ENCODE data around the gene IMMP2L.
"Not testable (repeated sequence)": the region's sequence is repeated elsewhere in the genome, so short reads cannot be mapped to it uniquely, and the experiment has no call there.

The IMMP2L gene

DNA sequence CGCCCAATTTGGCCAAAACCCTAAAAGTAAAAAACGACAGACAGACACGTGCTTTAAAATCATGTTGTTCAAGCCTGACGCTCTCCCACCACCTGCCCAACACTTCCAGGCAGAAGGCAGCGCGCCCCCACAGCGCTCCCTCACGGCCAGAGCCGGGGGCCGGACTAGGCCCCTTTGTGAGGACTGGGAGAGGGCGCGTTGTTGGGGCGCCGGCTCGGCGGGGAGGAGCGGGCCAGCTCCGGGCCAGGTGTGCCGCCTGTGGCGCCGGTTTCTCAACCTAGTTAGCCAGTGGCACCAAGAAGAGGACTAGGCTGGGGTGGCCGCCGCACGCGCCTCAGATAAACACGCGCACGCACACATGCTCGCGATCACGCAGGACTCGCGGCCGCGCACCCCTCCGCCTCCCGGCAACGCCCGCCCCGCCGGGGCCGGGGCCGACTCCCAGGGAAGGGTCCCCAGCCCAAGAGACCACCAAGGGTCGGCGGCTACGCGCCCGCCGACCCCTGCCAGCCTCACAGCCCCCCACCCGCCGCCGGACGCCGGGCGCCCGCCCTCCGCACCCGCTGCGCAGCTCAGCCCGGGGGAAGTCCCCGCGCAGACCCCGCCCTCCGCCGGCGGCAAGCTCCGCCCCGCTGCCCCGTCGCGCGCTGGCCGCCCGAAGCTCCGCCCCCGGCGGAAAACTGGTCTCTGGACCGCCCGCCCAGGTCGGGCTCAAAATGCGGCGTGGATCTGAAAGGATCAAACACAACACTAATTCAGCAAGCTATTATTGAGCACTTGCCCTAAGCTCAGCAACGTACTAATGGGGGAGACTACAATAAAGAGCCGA is at the start of gene IMMP2L:
TSS of gene IMMP2L (minus strand) at position 589 of the 829 bp plus-strand sequence.
- H3K36me3 ChIP-seq: no peaks in the 10 kb centered on the region
- TF ChIP-seq, protein P1, sequence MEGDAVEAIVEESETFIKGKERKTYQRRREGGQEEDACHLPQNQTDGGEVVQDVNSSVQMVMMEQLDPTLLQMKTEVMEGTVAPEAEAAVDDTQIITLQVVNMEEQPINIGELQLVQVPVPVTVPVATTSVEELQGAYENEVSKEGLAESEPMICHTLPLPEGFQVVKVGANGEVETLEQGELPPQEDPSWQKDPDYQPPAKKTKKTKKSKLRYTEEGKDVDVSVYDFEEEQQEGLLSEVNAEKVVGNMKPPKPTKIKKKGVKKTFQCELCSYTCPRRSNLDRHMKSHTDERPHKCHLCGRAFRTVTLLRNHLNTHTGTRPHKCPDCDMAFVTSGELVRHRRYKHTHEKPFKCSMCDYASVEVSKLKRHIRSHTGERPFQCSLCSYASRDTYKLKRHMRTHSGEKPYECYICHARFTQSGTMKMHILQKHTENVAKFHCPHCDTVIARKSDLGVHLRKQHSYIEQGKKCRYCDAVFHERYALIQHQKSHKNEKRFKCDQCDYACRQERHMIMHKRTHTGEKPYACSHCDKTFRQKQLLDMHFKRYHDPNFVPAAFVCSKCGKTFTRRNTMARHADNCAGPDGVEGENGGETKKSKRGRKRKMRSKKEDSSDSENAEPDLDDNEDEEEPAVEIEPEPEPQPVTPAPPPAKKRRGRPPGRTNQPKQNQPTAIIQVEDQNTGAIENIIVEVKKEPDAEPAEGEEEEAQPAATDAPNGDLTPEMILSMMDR (IDR thresholded peaks at IDR 0.05): no peak

DNA sequence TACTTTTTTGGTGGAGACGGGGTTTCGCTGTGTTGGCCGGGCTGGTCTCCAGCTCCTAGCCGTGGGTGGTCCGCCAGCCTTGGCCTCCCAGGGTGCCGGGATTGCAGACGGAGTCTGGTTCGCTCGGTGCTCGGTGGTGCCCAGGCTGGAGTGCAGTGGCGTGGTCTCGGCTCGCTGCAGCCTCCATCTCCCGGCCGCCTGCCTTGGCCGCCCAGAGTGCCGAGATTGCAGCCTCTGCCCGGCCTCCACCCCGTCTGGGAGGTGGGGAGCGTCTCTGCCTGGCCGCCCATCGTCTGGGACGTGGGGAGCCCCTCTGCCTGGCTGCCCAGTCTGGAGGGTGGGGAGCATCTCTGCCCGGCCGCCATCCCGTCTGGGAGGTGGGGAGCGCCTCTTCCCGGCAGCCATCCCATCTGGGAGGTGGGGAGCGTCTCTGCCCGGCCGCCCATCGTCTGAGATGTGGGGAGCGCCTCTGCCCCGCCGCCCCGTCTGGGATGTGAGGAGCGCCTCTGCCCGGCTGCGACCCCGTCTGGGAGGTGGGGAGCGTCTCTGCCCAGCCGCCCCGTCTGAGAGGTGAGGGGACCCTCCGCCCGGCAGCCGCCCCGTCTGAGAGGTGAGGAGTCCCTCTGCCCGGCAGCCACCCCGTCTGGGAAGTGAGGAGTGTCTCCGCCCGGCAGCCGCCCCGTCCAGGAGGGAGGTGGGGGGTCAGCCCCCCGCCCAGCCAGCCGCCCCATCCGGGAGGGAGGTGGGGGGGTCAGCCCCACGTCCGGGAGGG is 47.4 kb upstream of the IMMP2L start:
- H3K36me3 ChIP-seq; H3K27ac ChIP-seq; H3K9me3 ChIP-seq; H3K4me3 ChIP-seq (ENCODE audit: low read depth in 1 of 2, low read length in 1 of 2); H3K4me1 ChIP-seq (ENCODE audit: control insufficient read depth in 1 of 2, insufficient read depth in 1 of 2, low read depth in 1 of 2, low read length in 1 of 2); H3K27me3 ChIP-seq: not testable (repeated sequence)

More for the DNA sequence above, at the start of gene IMMP2L:
- H3K27ac ChIP-seq: no peak within 1 kb of the TSS
- peaks cover 8 to 11% of the 10 kb centered on the region in 2 experiments for H3K4me1 ChIP-seq (ENCODE audit: control insufficient read depth in 1 of 2, insufficient read depth in 1 of 2, low read depth in 1 of 2, low read length in 1 of 2)
- H3K4me3 ChIP-seq (ENCODE audit: low read depth in 1 of 2, low read length in 1 of 2): peak within 1 kb of the TSS; percentile 54 to 64
- H3K27me3 ChIP-seq: peaks cover 15% of the 10 kb centered on the region
- no peaks in the 10 kb centered on the region for H3K9me3 ChIP-seq

DNA sequence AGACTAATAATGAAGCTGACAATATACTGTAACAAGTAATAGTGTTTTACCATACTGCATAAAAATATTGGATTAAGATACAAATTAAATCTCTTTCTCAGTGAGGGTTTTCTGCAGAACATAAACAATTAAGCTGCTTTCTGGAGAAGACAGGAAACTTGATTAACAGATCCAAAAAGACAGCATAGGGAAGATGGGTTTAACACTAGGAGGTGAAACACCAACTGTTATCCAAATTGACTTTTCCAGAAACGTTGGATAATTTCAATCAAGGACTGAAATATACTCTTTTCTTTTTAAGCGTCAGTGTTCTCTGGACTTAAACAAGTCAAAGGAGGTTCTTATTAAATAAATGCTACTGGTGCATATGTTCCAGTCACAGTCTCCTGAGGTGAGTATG is 45.3 kb upstream of the IMMP2L start:
- no peaks in the 10 kb centered on the region for H3K36me3 ChIP-seq
- H3K4me1 ChIP-seq (ENCODE audit: control insufficient read depth in 1 of 2, insufficient read depth in 1 of 2, low read depth in 1 of 2, low read length in 1 of 2): no peaks in the 10 kb centered on the region
- H3K27ac ChIP-seq: no peak overlapping the region
- TF ChIP-seq, protein P1 (IDR thresholded peaks at IDR 0.05): no peak
- H3K9me3 ChIP-seq: no peaks in the 10 kb centered on the region
- no peak overlapping the region for H3K4me3 ChIP-seq (ENCODE audit: low read depth in 1 of 2, low read length in 1 of 2)
- H3K27me3 ChIP-seq: no peaks in the 10 kb centered on the region

DNA sequence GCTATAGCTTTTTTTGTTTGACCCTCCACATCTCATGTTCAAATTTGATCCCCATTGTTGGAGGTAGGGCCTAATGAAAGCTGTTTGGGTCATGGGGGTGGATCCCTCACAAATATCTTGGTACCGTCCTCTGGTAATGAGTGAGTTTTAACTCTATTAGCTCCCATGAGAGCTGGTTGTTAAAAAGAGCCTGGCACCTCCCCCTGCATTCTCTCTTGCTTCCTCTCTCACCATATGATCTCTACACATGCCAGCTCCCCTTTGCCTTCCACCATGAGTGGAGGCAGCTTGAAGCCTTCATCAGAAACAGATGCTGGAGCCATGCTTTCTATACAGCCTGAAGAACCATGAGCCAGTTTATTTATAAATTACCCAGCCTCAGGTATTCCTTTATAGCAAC is 43.0 kb upstream of the IMMP2L start:
- H3K27me3 ChIP-seq: no peaks in the 10 kb centered on the region
- no peaks in the 10 kb centered on the region for H3K36me3 ChIP-seq
- H3K9me3 ChIP-seq: no peaks in the 10 kb centered on the region
- no peaks in the 10 kb centered on the region for H3K4me1 ChIP-seq (ENCODE audit: control insufficient read depth in 1 of 2, insufficient read depth in 1 of 2, low read depth in 1 of 2, low read length in 1 of 2)
- no peak overlapping the region for H3K27ac ChIP-seq
- no peak overlapping the region for H3K4me3 ChIP-seq (ENCODE audit: low read depth in 1 of 2, low read length in 1 of 2)
- TF ChIP-seq, protein P1 (IDR thresholded peaks at IDR 0.05): no peak

DNA sequence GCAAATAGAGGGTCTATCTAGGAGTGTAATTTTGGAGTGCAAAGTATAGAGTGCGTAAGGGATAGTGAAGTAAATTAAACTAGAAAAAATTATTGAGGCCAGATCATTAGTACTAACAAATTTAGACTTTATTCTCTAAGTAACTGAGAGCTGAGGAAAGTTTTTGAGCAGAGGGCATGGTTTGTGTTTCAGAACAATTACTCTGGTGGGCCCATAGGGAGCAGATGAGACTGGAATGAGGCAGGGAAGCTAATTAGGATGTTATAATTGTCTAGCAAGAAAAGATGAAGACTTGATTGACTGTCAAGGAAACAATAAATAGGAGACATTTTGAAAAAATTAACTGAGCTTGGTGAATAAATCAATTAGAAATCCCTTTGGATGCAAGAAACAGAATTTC is 37.8 kb upstream of the IMMP2L start:
- H3K36me3 ChIP-seq: no peaks in the 10 kb centered on the region
- H3K4me3 ChIP-seq (ENCODE audit: low read depth in 1 of 2, low read length in 1 of 2): no peak overlapping the region
- no peak overlapping the region for H3K27ac ChIP-seq

More for the DNA sequence above, 37.8 kb upstream of the IMMP2L start:
- no peaks in the 10 kb centered on the region for H3K9me3 ChIP-seq
- no peaks in the 10 kb centered on the region for H3K4me1 ChIP-seq (ENCODE audit: control insufficient read depth in 1 of 2, insufficient read depth in 1 of 2, low read depth in 1 of 2, low read length in 1 of 2)
- no peaks in the 10 kb centered on the region for H3K27me3 ChIP-seq
- TF ChIP-seq, protein P1 (IDR thresholded peaks at IDR 0.05): no peak
